ENCODE measurements around the gene PMPCA.

The PMPCA gene

DNA sequence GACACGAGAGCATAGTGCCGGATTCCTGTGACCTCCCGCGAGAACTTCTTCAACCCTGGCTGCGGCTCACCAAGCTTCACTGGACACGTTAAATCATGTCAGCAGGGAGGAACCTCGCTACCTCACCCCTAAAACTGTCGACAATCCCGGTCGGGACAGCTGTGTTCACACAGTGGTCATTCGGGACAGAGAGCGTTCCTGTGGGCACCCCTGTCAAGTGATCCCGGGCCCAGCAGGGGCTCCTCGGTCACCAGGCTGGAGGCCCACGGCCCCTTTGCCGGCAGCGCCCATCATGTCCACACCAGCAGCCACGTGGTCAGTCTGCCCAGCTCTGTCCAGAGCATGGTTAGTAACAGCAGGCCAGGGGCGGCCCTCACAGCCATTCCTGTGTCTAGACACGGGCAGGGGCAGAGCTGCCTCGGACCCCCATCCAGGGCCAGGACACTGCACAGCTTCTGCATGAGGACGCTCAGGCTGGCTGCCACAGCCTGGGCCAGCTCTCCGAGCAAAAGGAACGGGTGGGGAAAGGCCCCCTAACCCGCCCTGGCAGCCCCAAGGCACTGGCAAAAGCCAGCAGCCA is 25.7 kb downstream of the PMPCA start:
- DNase-seq (ENCODE audit: low read depth in 2 of 2): no peak

DNA sequence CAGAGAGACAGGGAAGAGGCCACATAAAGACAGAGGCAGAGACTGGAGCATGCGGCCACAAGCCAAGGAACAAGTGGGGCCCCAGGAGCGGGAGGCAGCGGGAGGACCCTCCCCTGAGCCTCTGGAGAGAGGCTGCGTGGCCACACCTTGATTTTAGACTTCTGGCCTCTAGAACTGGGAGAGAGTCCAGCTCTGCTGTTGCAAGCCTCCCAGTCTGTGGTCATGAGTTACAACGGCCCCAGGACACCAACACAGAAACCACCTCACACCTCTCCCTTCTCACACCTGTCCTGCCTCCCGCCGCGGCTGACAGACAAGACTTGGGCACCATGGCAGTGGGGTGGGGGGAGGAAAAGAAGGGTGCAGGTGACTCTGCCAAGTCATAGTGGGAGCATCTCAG is 27.0 kb downstream of the PMPCA start:
- no peak for DNase-seq (ENCODE audit: low read depth in 2 of 2)

DNA sequence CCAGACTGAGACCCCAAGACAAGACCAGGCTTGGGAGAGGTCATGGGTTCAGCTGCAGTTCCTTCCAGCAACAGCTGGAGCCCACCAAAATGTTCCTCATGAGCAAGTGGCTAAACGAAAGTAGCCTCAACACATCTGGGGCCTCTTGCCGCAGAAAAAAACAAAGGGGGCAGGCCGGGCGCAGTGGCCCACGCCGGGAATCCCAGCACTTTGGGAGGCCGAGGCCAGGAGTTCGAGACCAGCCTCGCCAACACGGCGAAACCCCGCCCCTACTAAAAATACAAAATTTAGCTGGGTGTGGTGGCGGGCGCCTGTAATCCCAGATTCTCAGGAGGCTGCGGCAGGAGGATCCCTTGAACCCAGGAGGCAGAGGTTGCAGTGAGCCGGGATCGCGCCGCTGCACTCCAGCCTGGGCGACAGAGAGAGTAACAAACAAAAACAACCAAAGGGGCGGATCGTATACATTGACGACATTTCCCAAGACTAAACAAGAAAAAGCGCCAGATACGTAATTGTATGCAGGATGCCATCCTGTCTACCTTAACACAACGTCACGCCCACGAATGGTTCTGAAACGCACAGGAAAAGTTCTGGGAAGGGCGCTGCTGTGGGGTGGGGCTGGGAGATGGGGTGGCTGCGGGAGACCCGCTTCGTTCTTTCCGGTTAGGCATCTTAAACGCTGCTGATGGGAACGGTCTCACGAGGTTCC is 27.5 kb downstream of the PMPCA start:
- DNase-seq (ENCODE audit: low read depth in 2 of 2): no peak

DNA sequence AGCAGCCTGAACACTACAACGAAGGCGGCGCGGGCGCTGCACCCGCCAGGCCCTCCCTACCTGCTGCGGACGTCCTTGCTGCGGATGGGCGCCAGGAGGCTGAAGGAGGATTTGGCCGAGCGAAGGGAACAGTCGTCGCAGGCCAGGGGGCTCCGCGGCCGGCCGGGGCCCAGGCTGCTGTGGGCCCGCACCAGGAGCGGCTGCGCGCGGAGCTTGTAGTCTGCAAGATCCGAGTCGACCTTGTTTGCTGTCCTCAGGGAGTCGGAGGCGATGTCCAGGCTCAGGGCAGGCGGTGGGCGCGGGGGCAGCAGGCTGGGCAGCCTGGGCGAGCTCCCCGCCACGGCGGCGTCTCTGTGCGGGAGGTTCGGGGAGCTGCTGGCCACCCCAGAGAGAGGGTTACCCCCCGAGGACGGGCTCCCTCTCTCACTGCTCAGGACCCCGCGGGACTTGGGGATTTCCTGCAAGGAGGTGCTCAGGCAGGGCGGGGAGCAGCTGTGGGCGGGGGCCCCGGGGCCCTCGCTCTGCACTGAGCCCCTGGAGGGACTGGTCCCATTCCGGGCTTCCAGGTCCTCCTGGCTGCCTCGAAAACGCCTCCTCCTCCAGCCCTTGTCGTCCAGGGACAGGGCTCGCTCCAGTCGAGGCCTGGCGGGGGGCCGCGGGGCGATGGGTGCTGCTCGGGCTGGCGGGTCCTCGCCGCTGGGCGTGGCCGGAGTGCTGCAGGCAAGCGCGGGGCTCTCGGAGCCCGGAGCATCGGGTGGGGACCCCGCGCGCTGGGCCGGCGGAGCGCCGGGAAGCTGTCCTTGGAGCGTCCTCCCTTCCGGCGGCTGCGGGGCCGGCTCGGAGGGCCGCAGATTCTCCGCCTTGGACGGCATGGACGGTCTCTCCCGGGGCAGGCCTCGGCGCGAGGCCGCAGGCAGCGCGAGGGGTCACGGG is 28.4 kb downstream of the PMPCA start:
- peak; percentile 27 to 33 for DNase-seq (ENCODE audit: low read depth in 2 of 2)

DNA sequence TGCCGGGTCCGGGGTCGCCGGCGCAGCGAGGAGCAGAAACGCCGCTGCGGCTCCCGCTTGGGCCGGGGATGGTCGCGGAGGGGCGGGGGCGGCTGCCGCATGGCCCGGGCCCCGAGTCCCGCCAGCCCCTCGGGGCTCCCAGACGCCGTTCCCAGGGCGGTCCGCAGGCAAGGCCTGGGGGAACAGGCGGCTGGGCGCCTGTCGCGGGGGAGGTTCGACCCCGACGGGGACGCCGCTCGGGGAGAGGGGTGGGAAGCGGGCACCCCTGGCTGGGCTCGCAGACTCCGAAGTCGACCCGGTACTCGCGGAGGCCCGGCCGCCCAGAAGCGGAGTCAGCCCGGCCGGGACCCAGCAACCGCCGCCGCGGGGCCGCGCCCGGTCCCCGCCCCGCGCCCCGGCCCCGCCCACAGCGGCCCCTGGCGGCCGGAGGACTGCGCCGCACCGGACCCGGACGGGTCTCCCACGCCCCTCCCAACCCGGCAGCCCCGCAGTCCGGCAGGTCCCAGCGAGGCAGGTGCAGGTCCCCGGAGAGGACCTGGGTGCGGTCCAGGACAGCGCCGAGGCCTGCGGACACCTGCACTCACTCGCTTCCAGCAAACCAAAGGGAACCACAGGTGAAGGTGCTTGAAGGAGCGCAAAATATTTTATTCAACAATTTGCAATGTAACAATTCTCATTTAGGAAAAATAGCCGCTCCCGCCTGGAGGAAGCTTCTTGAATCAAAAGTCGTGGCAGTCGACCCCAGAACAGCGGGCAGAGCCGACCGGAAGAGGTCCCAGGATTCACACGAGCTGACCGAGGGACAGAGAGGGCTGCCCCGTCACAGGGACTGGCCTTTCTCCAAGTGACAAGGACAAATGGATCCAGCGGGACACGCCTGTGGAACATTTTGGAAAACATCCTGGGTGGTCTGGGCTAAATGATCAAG is 29.3 kb downstream of the PMPCA start, which contains the start of gene INPP5E:
INPP5E (minus strand) TSS at position 365 of the 928 bp plus-strand sequence. CDS start 426 bp downstream, outside the sequence.
- DNase-seq (ENCODE audit: low read depth in 2 of 2): peak; percentile 47 to 62

DNA sequence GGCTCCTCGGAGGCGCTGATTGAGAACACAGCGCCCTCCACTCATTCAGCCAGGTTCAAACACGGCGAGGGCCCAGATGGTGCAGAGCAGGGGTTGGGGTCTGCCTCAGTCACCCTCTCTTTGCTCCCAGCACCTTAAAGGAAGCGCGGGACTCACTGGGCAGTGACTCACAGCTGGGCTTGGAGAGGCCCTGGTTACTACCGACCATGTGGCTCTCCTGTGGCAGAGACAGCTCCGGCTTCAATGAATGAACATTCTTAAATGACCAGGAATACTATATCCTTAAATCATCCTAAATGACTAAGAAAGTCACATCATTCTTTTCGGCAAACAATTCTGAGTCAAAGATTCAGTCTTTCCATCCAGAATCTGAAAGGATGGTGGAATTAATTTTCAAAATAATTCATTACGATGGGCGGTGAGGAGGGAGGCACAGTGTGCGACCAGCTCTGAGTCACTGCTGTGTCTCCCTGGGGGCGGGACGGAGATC is 30.8 kb downstream of the PMPCA start:
- no peak for DNase-seq (ENCODE audit: low read depth in 2 of 2)

DNA sequence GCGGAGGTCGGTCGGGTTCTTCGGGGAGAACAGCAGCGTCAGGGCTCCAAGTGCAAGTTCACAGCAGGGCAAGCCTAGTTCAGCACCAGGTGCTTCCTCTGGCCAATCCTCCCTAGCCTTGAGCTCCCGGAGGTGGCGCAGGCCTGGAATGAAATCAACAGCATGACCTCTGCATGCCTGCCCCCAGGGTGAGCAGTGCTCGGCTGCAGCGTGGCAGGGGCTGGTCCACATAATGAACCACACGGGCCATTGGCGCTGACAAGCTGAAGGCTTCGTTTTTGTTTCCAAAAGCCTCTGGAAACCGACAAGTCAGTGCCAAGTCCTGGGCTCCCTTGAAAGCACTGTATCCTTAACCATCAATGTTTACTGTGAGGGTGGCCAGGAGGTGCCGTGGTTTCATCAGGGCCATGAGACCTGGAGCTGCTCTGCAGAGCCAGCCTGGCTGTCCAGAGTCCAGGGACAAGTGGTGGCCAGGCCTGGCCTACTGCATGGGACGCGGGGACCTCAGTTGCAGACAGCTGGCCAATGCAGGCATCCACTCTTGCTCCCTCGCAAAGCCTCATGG is 31.3 kb downstream of the PMPCA start:
- no peak for DNase-seq (ENCODE audit: low read depth in 2 of 2)

DNA sequence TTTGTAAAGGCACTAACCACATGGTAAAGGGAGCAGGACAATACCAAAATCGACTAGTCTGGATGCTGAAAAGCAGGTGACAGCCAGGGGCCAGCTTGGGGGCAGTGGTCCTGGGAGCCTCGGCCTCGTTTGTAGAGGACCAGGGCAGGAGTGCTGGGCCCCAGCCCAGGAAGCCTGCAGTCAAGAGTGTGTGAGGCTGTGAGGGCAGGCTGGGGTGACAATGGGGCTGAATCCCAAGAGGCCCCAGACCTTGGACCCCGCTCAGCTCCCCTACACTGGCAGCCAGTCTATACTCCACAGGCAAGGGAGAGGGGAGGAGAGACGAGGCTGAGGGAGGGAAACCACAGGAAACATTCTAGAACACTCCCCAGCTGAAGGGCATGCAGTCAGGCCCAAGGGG is 31.8 kb downstream of the PMPCA start:
- no peak for DNase-seq (ENCODE audit: low read depth in 2 of 2)

DNA sequence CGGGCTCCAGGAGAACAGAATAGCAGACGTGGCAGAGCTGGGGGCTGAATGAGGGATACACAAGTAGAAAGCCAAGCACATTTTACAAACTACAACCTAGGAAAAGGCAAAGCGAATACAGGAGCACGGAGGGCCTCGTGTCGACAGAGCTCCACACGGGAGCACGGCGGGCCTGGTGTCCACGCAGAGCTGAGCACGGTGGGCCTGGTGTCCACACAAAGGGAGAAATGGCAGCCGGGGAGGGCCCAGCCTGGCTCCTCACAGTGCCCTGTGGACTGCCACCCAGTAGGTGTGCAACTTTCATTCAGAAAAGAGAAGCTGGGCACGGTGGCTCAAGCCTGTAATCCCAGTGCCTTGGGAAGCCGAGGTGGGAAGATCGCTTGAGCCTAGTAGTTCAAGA is 32.6 kb downstream of the PMPCA start:
- DNase-seq (ENCODE audit: low read depth in 2 of 2): no peak

DNA sequence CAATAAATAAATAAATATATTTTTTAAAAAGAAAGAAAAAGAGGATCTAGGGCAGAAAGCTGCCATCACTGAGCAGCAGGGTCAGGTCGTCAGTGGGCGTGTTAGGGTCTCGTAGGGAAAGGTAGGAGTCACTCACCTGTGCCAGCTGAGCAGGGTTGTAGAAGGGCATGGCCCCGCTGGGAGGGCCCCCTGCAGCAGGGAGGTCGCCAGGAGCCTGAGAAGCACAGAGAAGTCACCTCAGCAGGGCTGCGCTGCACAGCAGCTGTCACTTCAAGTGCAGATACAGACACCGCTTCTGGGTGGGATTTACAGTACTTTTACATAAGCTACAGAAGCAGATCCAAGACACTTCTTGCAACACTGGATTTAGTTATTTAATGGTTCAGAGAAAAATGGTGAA is 33.2 kb downstream of the PMPCA start:
- DNase-seq (ENCODE audit: low read depth in 2 of 2): no peak

DNA sequence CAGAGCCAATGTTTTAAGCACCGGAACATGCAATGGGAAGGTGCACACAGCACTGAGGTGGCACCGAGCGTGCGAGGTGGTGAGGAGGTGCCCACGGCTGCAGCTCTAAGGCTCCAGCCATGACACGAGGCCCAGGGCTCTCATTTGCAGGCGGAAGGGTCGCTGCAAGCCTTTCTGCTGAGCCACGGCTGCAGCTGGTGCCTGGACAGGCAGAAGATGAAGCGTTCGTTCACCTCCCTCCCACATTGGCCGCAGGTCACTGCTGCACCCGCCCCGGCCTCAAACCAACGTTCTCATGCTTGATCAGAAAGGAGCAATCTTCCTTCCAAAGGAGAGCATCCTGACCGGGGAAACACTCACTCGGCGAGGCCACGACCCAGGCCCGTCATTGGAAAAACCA is 33.6 kb downstream of the PMPCA start:
- DNase-seq (ENCODE audit: low read depth in 2 of 2): no peak

DNA sequence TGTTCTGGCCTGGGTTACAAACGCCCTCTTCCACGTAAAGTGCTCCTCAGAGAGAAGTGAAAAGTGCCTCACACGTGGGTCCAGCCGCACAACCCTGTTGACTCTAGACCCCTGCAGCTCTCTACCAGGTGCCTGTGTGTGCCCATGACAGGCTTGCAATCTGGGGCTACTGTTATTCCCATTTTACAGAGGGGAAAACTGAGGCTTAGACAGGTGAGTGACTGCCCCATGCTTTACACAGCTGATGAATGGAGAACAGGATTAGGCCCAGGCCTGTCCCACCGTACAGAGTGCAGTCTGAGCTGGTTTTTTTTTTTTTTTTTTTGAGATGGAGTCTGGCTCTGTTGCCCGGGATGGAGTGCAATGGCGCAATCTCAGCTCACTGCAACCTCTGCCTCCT is 35.3 kb downstream of the PMPCA start:
- DNase-seq (ENCODE audit: low read depth in 2 of 2): no peak

DNA sequence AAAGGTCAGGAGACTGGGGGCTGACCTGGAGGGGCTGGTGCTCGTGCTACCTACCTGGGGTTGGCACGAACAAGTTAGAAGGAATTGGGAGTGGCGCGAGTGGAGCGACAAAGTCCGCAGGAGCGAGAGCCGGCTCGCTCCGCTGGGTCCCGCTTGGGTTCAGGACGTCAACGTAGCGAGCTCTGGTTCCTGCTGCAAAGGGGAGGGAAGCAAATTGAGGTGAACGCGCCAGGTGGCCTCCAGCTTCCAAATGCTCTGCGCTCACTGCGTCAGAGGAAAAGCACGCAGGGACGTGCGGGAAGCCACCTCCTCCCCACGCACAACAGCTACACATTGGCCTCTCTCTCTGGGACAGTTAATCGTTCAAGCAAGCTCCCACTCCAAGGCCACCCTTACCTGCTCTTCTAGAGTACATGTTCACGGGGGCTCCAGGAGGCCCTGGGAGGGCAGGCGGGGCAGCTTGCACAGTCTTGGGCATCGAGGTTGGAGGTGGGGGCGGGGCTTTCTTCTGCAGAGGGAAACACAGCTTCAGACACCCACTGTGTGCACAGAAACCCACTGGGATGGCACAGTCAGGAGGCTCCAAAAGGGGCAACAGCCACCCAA is 36.8 kb downstream of the PMPCA start:
- no peak for DNase-seq (ENCODE audit: low read depth in 2 of 2)

DNA sequence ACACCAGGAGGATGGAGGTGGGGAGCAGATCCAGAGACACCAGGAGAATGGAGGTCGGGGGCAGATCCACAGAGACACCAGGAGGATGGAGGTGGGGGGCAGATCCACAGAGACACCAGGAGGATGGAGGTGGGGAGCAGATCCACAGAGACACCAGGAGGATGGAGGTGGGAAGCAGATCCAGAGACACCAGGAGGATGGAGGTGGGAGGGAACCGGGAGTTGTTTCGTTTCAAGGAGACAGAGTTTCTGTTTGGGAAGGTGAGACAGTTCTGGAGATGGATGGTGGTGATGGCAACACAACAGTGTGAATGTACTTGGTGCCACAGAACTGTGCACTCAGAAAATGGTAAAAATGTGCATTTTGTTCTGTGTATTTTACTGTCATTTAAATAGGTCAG is 38.2 kb downstream of the PMPCA start:
- no peak for DNase-seq (ENCODE audit: low read depth in 2 of 2)

DNA sequence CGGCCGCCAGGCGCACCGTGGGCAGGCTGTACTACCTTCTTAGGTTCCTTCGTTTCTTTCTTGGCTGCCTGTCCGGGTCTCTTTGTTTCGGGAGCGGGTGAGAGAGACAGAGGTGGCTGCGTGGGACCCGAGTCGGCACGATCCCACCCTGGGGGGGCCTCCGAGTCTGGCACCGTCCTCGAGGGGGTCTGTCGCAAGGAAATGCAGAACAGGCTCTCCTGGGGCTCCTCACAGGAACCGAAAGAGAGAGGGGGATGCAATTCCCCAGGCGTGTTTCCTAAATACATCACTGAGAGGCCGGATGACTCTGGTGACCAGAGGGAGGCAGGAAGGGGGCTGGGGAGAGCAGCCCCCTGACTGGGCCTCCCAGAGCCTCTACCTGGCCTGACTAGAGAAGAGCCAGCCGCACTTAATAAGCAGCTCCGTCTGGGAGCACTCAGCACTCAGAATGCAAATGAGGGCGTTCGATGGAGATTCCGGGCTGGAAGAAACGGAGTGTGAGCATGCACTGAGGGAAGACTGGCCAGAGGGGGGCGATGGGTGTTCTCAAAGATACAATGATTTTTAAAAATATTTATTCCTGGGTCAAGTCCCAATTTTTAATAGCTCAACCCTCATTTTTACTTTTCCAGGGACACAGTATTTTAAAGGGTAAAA is 40.9 kb downstream of the PMPCA start:
- no peak for DNase-seq (ENCODE audit: low read depth in 2 of 2)

DNA sequence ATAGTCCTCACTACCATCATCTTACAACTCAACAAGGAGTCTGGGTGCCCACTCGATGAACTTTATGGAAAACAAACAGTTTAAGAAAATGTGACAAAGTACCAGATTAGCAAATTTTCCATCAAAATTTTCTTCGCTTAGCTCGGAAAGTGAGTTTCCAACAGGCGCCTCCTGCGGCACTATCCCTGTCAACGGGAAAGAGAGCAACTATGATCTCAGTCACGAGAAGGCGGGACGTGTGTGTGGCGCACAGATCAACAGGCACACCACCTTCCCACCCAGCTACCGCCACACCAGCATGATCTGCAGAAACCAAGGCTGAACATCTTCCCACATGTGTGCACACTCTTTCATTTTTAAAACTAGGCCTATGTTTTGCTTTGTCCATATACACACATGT is 42.9 kb downstream of the PMPCA start:
- no peak for DNase-seq (ENCODE audit: low read depth in 2 of 2)

DNA sequence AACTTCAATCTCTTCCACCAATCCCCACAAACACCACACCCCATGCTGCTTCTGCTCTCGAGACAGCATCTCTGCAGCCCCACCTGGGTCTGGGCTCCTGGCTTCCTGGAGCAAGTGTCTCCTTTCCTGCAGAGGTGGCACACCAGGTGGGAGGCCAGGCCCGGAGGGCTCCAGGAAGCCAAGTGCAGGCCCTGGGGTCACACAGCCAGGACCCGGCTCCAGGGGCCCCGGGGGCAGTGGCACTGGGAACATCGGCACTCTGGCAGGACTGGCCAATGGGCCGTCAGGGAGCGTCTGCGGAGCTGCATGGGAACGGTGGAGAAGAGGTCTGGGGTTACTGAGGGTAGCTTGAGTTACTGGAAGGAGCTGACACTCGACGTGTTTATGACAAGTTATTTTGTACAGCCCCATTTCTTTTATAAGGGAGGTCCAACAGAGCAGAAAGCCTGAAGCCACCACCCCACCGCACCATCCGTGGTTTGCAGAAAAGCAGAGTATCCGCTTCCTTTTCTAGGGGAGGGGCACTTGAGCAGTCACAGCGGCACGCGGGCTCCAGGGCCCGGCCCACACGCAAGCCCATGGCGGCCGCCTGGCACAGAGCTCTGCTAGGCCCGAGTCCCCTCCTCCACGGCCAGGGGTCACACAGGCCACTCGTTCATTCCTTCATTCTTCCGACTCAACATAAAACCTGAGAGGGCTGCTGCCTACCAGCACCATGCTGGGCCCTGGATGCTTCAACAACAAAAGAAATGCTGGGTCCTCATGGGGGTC is 43.8 kb downstream of the PMPCA start:
- DNase-seq (ENCODE audit: low read depth in 2 of 2): no peak

DNA sequence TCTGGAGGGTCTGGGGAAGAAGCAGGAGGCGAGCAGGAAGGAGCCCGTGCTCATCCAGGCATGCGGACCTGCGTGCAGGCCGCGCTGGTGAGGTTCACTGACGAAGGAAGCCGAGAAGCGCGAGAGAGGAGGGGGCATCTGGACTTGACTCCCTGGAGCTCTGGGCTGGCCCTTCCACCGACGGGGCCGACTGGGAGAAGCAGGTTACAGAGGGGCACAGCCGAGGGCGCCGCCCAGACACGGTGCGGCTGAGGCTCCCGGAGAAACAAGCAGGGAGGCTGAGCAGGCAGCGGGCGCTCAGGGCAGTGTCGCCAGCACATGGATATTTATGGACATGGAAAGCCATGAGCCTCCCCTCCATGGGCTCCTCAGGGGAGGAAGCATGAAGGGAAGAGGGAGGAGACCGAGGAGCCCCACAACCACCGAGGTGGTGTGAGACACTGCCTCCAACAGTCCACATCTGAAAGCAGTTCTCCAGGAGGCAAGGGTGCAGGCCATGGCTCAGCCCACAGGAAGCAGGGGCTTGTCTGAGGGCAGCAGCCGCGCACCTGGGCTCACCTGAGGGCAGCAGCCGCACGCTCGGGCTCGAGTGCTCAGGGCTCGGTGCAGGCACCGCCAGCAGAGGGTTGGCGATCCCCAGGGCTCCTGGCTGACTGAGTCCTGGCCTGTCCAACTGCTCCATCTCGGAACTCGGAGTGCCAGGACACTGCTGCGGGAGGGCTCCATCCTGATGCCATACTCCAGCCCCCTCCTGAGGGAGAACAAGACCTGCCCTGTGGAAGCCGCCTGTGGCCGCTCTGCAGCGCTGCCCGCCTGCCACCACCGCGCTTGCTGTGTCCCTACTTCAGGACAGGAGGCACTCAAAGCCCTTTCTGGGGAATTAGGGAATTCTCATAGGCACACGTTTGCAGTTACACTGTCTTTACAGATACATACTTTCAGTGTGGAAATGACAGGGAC is 44.9 kb downstream of the PMPCA start:
- no peak for DNase-seq (ENCODE audit: low read depth in 2 of 2)
